Measurements from ENCODE around the gene PLOD3. TPM values are rescaled to one million over a fixed set of nuclear protein-coding genes. Genes with fewer than 3 reads are reported as not detected.
A peak's percentile ranks its signal among the peaks of the same experiment; 100 is the strongest.

The PLOD3 gene
- total and polyA plus RNA-seq, 2 of the 8 experiments (the other 6 are each of a cell fraction or from before 2014, with no cell fraction given) = 28.4 to 47.2 TPM

- TF ChIP-seq CTCF (IDR thresholded peaks at IDR 0.05; ENCODE audit: control extremely low read depth in 1 of 3, insufficient read depth in 1 of 3, low read depth in 1 of 3, low read length in 3 of 3) = no peak
- peak; percentile 79 for TF ChIP-seq CTBP2 (IDR thresholded peaks at IDR 0.05; ENCODE audit: borderline replicate concordance, insufficient read depth, insufficient read length, low read length)
- no peak for TF ChIP-seq JUN (IDR thresholded peaks at IDR 0.05; ENCODE audit: low read depth, low read length)
- no peak for TF ChIP-seq POU5F1 (IDR thresholded peaks at IDR 0.05; ENCODE audit: low read depth, low read length)
- TF ChIP-seq TEAD4 (IDR thresholded peaks at IDR 0.05; ENCODE audit: low read depth, low read length) = no peak
- peak; percentile 75 to 85; a peak in 2 of 4 replicates for TF ChIP-seq SIN3A (conservative IDR thresholded peaks at IDR 0.05 in 1 of 2, IDR thresholded peaks at IDR 0.05 in 1 of 2; ENCODE audit: low read depth in 1 of 2, low read length in 2 of 2)
- TF ChIP-seq USF2 (IDR thresholded peaks at IDR 0.05; ENCODE audit: low read length) = no peak
- TF ChIP-seq MAX (IDR thresholded peaks at IDR 0.05) = peak; percentile 75; the same call in 1 of the 2 replicates
- TF ChIP-seq ZNF274 (IDR thresholded peaks at IDR 0.05; ENCODE audit: borderline replicate concordance, extremely low read depth, low read length) = no peak
- peak; percentile 76 for TF ChIP-seq EZH2 (IDR thresholded peaks at IDR 0.05; ENCODE audit: low read depth, low read length, severe bottlenecking)
Measured at GRCh38 chr7:101172005-101172853, 45.2 kb downstream of the PLOD3 start (continued).
